NCI-H446 treated with DMSO at 0.1 percent for 48 hours (cell line): Measurements from ENCODE around the gene ZCCHC8.
"Not testable (repeated sequence)": the region's sequence is repeated elsewhere in the genome, so short reads cannot be mapped to it uniquely, and the experiment has no call there.

Experiments used
- DNase-seq: peaks from one replicate; lab custom pipeline; 2025; lab: John Stamatoyannopoulos, UW

The ZCCHC8 gene

DNA sequence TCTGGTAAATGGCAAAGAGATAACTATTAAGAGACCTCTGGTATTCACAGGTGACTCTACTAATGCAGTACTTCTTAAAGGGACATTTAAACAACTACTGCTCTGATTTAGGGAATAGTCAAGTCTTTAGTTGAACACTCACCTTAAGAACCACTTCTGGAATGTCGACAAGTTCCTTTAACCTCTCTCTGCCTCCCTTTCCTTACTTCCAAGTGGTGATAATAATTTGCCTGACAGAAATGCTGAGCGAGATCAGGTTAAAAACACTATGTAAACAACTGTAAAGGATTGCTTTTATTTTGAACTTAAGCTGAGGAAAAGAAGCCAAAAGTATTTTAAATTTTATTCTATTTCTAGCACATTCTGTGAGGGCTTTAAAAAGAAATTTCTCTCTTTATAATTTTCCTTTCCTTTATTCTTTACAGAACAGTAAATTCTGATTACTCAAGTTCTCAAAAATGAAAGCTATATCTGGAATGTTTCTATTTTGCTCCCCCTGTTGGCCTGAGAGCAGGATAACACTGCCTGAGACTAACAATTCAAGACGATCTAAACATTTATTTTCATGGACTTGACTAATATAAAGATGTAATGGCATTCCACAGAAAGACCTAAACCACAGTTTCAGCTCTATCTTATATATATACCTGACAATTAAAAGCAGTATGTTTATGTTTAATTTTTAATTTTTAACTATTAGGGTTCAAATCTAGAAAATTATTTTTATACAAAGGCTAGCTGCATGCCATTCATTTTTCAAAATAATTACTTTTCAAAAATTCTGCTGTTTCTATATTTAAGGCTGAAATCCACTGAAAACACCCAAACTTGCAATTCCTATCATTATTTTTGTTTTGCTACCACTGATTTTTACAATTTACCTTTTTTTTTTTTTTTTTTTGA, 29.2 kb downstream of the ZCCHC8 start:
- peak; percentile 31 for DNase-seq

GRCh38 chr12:122470576-122470975, 30.2 kb downstream of the ZCCHC8 start:
- DNase-seq, result not testable (repeated sequence)

DNA sequence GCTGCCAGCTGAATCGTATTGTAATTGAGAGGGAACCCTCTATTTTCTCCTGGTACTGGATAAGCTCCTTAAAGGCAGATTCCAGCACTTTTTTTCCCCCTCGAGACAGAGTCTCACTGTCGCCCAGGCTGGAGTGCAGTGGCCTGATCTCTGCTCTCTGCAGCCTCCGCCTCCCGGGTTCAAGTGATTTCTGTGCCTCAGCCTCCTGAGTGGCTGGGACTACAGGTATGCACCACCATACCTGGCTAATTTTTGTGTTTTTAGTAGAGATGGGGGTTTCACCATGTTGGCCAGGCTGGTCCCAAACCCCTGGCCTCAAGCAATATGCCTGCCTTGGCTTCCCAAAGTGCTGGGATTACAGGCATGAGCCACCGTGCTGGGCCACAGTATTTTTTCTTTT, 30.9 kb downstream of the ZCCHC8 start:
- DNase-seq, result not testable (repeated sequence)

DNA sequence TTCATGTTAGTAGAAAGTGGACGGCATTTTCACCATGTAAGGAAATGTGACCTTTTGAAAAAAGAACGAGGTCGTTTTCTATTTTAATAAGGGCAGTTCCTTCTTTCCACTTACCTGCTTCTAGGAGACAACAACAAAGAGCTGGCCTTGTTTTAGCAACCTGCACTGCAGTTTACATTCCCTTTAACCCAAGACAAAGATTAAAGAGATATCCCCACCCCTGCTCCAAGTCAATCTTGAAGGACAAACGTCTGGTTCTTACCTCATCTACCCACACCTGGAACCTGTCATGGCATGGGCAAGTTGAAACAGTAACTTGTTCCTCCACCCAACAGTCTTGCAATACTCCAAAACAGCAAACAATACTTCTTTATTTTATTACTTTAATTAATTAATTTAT, 32.7 kb downstream of the ZCCHC8 start:
- no peak for DNase-seq

DNA sequence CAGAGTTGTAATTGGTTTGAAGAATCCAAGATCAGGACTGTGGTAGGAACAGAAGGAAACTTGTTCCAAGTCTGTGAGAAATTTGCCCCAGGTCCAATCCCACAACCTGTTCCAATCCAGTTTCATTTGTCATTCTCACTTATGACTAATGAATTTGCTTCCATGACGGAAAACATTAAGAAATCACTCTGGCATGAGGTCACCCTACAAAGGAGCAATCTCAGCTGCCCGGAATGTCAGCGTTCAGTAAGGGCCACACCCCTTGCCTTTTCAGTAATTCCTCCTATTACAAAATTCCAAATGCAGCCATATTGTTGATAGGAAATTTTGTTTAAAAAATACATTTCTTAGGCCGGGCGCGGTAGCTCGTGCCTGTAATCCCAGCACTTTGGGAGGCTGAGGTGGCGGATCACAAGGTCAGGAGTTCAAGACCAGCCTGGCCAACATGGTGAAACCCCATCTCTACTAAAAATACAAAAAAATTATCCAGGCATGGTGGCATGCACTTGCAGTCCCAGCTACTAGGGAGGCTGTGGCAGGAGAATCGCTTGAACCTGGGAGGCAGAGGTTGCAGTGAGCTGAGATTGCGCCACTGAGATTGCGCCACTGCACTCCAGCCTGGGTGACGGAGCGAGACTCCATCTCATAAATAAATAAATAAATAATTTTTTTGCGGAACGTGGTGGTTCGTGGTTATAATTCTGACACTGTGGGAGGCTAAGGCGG, 36.3 kb downstream of the ZCCHC8 start:
- not testable (repeated sequence) for DNase-seq

- no peak for DNase-seq
These were observed 40.1 kb downstream of the ZCCHC8 start for GRCh38 chr12:122460641-122461040.

DNA sequence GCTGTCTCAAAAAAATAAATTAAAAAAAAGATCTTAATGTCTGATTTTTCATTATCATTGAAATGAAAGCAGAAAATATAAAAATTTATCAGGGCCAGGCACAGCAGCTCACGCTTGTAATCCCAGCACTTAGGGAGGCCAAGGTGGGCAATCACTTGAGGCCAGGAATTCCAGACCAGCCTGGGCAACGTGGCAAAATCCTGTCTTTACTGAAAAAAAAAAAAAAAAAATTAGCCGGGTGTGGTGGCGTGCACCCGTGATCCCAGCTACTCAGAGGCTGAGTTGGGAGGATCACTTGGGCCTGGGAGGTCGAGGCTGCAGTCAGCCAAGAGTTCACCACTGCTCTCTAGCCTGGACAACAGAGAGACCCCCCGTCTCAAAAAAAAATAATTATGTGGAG, 40.7 kb downstream of the ZCCHC8 start:
- no peak for DNase-seq

DNA sequence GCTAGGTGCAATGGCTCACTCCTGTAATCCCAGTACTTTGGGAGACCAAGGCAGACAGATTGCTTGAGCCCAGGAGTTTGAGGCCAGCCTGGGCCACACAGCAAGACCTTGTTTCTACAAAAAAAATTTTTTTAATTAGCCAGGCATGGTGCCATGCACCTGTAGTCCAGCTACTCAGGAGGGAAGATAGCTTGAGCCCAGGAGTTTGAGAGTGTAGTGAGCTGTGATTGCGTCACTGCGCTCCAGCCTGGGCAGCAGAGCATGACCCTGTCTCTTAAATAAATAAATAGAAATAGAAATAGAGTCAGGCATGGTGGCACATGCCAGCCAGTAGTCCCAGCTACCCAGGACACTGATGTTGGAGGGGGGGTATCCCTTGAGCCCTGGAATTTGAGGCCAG, 41.5 kb downstream of the ZCCHC8 start:
- no peak for DNase-seq

DNA sequence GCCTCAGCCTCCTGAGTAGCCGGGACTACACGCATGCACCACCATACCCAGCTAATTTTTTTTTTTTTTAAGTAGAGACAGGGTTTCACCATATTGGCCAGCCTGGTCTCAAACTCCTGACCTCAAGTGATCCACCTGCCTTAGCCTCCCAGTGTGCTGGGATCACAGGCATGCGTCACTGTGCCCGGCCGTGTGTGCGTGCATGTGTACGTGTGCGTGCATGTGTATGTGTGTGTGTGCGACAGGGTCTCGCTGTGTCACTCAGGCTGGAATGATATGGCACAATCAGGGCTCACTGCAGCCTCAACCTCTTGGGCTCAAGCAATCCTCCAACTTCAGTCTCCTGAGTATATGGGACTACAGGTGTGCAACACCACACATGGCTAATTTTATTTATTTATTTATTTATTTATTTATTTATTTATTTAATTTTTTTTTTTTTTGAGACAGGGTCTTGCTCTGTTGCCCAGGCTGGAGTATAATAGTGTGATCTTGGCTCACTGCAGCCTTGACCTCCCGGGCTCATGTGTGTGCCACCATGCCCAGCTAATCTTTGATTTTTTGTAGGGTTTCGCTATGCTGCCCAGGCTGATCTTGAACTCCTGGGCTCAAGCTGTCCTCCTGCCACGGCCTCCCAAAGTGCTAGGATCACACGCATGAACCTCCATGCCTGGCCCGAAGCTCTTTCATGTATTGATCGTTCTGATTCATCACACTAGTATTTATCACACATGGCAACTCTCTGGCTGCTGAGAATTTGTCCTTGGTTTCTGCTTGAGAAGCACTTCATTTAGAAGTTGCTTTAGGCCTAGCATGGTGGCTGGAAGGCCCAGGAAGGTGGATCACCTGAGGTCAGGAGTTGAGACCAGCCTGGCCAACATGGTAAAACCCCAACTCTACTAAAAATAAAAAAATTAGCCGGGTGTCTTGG, 42.4 kb downstream of the ZCCHC8 start:
- no peak for DNase-seq

GRCh38 chr12:122457627-122458026, 43.1 kb downstream of the ZCCHC8 start:
- no peak for DNase-seq

- no peak for DNase-seq
These were observed 46.0 kb downstream of the ZCCHC8 start for GRCh38 chr12:122454739-122455138.

GRCh38 chr12:122454250-122454721, 46.4 kb downstream of the ZCCHC8 start:
- no peak for DNase-seq

GRCh38 chr12:122452701-122453285, 47.9 kb downstream of the ZCCHC8 start:
- no peak for DNase-seq

DNA sequence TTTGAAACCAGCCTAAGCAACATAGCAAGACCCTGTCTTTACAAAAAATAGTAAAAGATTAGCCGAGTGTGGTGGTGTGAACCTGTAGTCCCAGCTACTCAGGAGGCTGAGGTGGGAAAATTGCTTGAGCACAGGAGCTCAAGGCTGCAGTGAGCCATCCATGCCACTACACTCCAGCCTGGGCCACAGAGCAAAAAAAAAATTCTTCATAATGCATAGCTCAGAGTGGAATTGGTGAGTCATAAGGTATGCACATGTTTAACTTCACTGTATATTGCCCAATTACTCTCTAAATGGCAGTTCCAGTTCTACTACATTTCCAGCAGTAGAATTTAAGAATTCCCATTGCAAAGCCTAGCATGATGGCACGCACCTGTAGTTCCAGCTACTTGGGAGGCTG, 51.4 kb downstream of the ZCCHC8 start:
- no peak for DNase-seq

- DNase-seq, result not testable (repeated sequence)
These were observed 52.9 kb downstream of the ZCCHC8 start for GRCh38 chr12:122447825-122448224.

DNA sequence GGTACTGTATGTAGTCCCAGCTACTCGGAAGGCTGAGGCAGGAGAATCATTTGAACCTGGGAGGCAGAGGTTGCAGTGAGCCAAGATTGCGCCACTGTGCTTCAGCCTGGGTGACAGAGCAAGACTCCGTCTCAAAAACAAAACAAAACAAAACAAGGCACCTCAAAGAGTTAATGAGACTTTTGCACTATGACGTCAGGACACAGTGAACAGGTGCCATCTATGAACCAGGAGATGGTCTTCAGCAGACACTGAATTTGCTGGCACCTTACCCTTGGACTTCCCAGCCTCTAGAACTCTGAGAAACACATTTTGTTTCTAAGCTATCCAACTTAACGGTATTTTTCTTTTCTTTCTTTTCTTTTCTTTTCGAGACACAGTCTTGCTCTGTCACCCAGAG, 54.3 kb downstream of the ZCCHC8 start:
- not testable (repeated sequence) for DNase-seq

- not testable (repeated sequence) for DNase-seq
These were observed 56.7 kb downstream of the ZCCHC8 start for GRCh38 chr12:122444071-122444470.

DNA sequence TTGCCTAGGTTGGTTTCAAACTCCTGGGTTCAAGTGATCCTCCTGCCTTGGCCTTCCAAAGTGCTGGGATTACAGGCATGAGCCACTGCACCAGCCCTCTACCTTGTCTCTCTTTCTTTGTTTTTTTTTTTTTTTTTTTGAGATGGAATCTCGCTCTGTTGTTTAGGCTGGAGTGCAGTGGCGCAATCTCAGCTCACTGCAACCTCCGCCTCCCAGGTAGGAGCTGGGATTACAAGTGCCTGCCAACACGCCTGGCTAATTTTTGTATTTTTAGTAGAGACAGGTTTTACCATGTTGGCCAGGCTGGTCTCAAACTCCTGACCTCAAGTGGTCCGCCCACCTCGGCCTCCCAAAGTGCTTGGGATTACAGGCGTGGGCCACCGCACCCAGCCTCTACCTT, 61.9 kb downstream of the ZCCHC8 start:
- DNase-seq, result not testable (repeated sequence)

DNA sequence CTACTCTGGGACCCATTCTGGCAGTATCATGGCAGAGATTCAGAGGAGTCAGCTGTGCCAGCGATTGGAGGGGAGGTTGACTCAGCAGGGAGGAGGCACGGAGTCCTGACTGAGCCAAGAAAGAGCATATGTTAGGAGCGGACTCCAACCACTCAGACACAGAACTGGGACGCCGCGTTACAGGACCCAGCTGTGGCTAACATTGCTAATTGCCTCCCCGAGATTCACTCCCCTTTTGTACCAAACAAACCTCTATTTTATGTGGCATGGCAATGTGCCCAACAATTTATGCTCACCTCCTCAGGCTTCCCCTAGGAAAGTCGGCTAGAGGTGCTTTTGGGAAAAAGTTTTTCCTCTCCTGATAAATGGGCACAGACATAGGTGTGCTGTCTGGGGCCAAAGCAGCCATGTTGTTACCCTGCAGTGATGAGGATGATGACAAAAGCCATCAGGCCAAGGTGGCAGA, 63.0 kb downstream of the ZCCHC8 start:
- DNase-seq, result peak; percentile 92

DNA sequence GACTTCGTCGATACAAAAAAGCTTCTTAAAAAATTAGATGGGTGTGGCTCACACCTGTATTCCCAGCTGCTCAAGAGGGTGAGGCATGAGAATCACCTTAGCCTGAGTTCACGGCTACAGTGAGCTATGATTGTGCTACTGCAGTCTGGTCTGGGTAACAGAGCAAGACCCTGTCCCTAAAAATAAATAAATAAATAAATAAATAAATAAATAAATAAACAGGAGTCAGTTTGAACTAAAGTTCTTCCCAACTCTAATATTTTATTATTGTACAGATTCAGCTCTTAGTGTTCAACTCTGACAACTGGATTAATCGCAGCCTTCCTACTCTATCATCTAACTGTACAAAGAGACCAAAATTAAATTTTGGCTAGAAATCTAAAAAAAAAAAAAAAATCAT, 65.5 kb downstream of the ZCCHC8 start:
- no peak for DNase-seq

GRCh38 chr12:122429043-122429442, 71.7 kb downstream of the ZCCHC8 start:
- DNase-seq, result not testable (repeated sequence)
